HG02678 (cell line): ENCODE data around the gene ALK.

Experiments
- ATAC-seq: cut with Tn5 transposase; IDR thresholded peaks from one replicate; pipeline ENCODE4 v1.9.1; 2021; ENCODE audit warnings: mild to moderate bottlenecking, moderate library complexity; ENCODE audit not compliant: unreplicated experiment

Gene ALK

DNA sequence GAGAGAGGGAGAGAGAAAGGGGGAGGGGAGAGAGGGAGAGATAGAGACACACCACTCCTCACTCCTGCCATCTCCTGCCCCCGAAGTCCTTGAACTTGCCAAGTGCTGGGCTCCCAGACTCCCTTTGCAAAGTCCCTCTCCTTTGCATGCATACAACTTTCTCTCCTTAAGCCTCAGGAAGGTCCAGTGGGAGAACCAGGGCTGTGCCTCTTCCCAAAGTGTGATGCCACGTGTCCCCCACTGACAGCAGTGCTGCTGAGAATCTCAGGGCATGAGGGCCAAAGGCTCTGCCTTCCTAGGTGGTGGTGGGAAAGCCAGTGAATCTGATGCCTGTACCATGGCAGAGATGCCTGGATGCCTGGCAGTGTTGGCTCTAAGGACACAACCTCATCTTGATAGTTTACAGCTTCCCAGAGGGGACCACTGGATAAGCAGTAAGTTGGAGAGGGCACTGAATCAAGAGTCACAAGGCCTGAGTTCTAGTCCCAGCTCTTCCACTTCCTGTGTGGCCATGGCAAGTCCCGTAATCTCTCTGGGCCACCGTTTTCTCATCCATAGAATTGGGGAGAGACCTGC, 702.7 kb downstream of the ALK start:
- no peak for ATAC-seq

DNA sequence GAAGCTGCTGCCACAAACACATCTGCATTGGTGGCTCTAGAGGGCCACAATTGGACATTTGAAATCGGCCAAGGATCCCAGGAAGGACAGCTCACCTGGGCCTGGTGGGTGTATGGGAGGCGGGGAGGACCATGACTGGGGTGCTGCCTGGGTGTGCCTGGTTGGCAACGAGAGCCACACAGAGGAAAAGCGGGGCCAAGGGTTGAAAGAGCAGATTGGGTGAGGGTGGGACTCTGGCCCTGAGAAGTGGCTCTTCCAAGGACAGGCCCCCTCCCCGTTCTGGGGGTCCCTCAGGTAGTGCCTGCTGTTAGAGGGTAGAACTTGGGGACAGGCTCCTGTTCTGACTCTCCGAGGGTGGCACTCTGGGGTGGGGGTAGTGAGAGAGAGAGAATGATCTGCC, 703.3 kb downstream of the ALK start:
- no peak for ATAC-seq

DNA sequence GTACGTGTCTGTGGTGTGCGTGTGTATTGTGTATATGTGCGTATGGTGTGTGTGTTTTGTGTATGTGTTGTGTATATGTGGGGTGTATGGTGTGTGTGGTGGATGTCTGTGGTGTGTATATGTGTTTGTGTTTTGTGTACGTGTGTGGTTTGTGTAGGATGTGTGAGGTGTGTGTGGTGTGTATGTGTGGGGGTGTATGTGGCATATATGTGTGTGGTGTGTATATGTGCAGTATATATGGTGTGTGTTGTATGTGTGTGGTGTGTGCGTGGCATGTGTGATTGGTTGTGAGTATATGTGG, 704.8 kb downstream of the ALK start:
- ATAC-seq = no peak

DNA sequence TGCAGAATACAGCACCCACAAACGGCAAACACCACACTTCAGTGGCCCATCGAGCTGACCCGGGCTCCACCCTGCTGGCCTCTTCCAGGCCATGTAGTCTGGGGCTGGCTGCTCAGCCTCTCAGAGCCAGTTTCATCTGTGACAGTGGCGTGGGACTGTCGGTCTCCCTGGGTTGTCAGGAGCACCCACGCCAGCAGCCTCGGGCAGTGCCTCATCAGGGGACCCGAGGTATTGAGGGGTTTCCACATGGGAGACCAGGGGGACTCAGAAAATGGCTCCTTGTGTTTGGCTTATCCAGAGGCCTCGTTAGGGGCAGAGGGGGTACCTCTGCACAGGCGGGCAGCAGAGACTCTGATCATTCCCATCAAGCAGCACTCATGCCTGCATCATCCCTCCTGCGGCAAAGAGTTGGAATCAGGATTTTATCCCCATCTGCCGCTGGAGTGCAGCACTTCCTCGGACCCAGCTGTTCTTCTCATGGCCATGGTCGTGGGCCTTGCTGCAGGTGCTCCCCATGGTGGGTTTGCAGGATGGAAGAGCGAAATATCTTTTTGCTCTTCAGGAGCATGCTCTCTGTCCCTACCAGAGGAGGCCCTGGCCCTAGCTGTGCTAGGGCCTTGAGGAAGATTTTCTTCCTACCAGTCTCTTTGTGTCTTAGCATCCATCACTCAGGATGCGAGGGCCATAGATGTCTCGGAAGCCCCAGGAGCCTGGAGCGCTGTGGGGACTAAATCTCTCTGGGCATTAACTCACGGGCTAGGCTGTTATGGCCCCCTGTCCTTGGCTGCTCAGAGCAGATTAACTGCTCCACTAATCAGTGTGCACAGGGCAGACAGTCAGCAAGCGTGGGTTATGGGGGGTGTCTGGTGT, 705.4 kb downstream of the ALK start:
- ATAC-seq = no peak

DNA sequence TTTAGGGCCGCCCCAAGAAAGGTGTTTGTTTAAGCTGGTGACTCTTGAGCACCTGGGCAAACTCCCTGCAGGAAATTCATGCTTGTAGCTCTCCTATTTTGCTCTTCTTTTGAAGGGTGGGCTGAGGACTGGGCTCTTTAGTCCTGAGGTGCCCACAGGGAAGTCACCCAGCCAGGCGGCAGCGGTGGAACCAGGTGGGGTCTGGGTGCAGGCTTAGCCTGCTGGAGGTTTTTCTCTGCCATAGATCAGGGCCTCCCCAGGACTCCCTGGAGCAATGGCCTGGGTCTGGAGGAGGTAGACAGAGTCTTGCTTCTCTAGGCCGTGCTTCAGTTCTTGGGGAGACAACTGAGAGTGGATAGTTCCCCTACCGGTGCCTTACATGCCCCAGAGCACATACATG, 706.3 kb downstream of the ALK start:
- ATAC-seq = no peak

DNA sequence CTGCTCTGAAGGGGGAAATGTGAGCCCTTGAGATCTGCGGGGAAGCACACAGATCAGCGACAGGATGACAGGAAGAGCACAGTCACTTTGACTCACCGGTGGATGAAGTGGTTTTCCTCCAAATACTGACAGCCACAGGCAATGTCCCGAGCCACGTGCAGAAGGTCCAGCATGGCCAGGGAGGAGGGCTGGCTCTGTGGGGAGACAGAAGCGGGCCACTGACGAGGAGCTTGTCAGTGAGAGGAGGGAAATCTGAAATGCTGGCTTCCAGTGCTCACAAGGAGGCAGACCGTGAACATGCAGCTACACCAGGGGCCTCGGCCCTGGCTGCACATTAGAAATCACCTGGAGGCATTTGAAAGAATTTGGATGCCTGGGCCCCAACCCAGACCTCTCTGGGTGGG, 707.5 kb downstream of the ALK start:
- ATAC-seq = no peak

DNA sequence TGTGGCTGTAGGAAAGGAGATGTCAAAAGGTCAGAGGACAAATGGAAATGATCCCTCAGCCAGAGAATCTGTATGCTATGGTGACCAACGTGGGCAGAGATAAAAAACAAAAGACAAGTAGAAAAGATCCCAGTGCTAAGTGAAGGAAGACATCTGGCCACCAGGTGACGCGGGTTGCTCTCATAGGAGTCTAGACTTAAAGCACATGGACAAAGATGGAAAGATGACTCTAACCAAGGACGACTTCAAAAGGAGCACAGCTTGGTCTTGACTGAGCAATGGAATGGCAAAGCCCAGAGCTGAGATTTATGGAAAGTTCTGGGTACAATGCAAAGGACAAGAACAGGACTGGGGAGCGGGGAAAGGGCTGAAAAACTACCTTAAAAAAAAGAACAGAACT, 709.4 kb downstream of the ALK start:
- ATAC-seq = no peak

DNA sequence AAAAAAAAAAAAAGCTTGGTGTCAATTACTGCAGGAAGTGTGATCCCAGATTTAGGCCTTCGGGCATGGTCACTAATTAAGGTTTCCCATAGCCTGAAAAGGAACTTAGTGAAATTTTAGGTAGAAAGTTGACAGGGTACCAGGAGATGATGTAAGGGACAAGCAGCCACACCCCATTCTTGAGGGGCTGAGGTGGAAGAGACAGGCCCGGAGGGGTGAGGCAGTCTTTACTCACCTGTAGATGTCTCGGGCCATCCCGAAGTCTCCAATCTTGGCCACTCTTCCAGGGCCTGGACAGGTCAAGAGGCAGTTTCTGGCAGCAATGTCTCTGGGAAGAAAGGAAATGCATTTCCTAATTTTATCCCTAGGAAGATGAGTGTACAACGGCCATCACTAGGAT, 711.8 kb downstream of the ALK start:
- ATAC-seq = no peak

DNA sequence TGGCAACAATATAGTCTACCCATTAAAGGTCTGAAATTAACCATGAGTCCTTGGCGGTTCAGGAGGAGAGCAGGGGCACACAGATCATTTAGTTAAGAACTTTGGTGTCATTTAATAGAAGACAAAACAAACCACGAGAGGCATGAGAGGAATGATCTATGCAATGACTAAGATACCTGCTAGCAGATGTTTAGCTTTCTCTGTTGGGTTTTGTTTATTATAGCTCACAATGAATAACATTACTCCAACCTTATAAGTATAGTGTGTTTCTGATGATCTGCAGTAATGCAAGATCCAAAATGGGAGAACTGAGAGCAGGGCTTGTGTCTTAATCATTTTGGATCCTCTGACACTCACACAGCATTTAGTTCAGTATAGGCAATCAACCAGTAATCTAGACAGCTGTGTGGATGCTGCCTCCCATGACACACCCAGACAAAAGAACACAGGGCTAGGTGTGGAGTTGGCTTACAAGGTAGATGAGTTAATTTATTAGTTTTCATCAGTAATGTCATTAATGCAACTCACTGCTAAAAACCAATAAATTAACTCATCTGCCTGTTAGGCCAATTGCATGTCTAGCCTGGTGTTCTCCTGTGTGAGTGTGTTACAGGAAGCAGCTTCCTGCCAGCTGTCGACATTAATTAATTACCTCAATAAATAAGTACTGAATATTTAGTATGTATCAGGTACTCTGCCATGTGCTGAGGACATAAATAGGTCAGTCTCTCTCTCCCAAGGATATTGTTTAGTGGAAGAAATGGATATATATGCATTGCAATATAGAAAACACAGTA, 713.8 kb downstream of the ALK start:
- ATAC-seq = no peak

DNA sequence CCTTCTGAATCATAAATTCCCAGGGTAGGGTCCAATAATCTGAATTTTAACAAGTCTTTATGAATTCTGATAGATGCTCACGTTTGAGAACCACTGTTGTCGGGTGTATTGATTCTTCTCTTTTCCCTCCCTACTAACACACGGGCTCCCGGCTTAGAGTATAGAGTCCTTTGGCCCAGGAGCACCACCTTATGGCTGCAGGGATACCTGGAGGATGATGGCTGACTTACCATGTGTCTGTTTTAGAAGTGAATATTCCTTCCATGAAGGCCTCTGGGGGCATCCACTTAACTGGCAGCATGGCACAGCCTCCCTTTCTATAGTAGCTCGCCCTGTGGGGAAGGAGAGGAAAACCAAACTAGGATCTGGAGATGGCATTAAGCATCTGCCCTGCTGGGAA, 714.4 kb downstream of the ALK start:
- no peak for ATAC-seq

DNA sequence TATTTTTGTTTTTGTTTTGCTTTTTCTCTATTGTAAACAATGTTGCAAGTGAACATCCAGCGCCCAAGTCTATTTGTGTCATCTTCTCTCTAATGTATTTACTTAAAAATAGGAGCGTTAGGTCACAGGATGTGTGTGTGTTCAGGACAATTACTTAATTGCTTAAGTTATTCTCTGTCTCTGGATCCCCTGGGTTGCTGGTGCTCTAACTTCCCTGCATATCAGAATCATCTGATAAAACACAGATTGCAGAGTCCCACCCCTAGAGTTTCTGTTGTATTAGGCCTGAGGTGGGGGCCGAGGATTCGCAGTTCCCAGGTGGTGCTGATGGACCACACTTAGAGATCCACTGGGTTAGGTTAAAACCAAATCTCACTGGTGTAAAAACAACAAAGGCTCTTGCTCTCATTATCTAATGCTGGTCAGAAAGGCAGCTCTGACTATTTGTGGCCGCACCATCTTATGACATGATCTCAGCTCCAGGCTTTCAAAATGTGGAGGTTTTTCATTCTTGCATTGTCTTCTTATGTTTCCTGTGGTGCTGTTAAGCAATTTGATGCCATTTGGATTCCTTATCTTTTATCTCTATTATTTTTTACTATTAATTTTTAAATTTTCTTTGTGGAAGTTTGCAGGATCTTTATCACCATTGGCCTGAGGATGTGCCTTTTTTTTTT, 718.4 kb downstream of the ALK start:
- ATAC-seq = no peak

DNA sequence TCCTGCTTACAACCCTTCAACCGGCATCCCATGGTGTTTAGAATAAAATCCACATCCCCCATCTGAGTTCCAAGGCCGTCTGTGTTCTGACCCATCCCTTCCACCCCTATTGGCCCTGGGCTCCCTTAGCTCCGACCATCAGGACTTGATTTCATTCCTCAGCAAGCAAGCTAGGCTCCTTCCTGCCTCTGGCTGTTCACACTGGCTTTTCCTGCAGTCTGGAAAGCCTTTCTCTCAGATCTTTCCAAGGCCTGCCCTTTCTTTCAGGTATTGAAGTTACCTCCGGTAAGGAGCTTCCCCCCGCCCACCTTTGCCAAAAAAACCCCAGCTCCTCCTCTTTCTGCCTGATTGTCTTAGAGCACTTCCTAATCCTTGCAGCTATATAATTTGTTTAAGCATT, 719.4 kb downstream of the ALK start:
- no peak for ATAC-seq

DNA sequence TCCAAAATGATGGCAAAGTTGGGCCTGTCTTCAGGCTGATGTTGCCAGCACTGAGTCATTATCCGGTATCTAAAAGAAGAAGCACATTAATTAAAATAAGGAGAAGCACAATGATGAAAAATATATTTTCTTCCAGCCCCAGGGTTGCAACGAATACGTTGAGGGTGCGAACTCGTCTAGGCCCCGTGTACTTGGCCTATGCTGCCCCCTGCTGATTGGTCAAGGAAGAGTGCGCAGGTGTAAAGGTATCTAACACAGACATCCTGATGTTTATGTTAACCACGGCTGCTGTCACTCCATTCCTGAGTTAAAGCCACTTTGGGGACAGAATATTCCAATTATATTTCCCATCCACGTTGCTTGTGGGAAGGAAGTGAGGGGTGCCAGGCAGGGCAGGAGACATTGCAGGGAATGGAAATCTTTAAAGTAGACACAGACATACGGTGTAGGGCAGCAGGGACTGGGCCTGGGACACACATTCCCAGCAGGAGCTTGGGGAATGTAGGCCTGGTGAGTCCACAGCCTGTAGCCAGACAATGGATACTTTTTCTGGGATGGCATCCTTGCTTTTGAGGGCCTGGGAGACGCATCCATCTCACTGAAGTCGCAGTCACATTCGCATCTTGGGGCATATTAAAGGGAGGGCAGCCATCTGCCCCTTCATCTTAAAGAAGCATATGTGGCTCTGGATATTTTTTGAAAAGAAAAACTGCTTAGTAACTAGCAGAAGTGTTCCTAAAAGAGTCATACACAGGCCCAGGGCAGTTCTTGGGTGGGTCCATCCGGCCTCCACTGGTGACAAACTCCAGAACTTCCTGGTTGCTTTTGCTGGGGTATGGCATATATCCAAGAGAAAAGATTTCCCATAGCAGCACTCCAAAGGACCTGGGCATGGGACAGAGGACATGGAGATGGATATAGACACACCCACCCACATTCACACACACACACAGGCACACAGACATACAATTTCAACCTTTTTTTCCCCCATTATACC, 724.3 kb downstream of the ALK start:
- peak; percentile 57 for ATAC-seq

DNA sequence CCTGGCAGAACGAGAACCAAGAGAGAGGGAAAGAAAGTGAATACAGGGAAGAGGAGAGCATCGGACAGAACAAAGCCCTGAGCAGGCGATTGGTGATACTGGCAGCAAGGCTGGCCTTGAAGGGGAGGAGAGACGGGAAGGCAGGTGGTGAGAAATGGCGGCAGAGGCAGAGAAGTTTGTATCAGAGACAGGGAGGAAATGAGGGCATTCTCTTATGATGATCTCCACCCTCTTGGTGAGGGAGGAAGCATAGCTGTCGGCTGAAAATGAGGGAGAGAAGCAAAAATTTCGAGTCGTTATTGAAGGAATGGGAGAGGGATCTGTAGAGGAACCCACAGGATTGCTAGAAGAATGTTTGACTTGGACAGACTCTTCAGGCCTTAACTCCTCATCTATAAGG, 725.6 kb downstream of the ALK start:
- ATAC-seq = no peak

DNA sequence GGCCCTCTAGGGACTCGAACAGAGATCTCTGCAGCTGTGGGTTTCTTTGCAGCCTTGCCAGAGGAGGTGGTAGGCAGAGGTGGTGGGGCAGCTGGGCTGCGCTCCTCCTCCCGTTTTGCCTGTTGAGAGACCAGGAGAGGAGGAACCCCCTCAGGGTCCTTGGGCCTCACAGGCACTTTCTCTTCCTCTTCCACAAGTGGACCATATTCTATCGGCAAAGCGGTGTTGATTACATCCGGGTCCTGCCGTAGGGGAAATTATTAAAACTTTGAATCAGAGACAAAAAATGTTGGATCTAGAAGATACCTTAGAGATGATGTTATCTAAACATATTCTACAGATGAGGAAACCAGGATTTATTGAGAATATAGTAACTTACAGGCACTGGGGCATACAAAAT, 727.7 kb downstream of the ALK start:
- ATAC-seq = no peak

DNA sequence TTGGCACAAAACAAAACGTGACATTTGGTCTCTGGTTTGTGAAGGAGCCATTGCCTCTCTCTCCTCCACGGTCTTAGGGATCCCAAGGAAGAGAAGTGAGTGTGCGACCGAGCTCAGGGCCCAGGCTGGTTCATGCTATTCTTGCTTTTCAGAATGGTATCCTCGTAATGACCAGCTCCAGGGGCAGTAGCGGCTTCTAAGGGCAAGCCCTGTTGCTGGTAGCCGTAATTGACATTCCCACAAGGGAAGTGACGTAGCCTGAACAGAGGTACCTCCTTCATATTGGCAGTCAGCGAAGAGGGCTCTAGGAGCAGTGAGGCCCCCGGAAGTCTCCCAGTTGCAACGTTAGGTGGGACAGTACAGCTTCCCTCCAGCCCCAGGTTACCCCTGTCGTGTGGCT, 728.3 kb downstream of the ALK start:
- ATAC-seq = no peak

DNA sequence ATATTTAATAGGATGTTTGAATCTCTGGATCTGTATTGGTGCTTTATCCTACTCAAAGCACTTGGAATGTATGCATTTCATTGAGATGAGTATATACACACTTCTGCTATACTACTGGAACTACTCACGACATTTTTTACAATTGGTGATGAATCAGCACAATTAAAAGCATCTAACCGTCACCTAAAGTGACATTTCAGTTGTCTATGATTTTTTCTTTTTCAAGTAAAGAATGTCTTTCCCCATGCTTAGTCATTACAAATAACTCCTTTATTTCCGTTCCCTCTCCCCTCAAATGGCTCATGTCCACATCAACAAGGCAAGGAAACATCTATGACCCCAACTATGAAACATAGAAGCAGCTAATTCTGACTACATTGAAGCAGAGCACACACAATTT, 728.9 kb downstream of the ALK start:
- ATAC-seq = no peak

DNA sequence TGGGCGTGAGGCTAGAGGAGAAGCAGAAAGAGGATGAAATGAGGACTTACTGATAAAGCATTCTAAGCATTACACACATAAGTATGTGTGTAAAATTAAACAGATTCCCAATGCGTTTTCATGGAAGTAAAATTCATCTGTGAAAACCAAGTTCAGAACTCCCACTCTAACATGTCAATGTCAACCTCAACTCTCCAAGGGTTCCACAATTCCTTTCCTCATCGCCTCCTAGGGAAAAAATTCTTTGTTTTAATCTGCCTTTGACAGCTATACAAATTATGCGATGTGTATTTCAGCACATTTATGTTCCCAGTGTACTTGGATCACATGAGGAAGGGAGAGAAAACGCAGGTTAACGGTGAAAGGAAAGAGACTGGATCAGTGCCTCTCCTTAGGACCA, 729.6 kb downstream of the ALK start:
- no peak for ATAC-seq

DNA sequence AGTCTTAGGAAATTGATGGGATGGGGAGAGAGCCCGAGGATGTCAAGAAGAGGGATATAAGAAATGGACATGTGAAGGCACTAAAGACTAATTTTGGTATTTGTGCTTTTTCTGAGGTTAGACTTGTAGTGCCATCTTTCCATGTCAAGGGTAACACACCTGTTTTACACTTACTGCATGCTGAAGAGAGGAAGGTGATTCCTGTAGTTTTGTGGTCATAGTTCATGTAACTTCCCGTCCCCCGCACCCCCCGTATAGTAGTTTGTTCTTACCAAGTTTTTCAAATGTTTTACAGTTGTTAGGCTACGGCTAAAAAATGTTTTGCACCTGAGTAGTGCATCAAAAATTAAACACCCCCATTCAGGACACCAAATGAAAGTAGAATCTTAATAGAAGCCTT, 732.3 kb downstream of the ALK start:
- peak; percentile 95 for ATAC-seq

DNA sequence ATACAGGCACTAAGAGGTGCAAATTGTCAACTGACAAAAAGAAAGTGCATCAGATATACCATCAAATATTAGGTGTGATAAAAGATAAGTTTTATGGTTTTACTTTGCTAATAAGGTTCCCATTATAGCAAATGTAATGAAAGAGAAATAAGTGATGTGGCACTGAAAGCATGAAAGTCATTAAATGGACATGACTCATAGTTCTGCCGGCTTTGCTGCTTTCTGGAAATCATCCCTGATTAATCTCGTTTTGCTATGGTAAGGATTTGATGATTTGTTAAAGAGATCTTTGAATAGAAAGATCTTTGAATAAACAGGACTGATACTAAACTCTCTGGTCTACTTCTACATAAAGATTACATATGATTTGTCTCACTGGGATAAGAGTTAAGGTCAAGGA, 733.5 kb downstream of the ALK start:
- ATAC-seq = no peak
